ENCODE results near the gene BAG2.

BAG2 gene

DNA sequence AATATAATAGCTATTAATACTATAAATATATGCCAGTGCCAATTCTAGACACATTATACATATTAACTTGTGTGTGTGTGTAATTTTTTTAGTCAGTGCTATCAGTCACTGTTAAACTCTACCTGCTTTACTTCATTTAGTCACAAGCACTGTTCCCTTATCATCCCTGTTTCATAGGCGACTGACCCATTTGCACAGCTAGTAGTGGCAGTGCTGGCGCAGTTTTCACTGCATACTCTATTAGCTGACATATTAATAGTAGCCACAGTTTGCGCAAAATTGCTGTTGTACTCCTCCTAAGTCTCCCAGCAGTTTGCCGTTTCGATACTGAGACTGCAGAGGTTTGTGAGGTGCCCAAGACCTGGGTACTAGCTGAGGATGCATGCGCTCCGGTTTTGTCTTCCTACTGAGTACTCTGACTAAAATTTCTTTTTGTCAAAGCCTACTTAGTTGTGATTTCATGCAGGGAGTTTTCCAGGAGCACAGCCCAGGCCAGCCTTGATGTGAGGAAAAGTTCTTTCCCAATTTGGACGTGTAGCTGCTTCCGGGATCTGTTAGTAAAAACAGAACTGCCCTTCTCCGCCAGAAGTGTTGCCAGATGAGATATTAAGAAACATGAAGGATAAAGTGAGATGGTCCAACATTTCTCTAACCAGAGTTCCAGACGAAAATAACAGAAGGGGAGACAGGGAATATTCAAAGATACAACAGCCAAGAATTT, 5.6 kb downstream of the BAG2 start:
- DNase-seq: no peak

DNA sequence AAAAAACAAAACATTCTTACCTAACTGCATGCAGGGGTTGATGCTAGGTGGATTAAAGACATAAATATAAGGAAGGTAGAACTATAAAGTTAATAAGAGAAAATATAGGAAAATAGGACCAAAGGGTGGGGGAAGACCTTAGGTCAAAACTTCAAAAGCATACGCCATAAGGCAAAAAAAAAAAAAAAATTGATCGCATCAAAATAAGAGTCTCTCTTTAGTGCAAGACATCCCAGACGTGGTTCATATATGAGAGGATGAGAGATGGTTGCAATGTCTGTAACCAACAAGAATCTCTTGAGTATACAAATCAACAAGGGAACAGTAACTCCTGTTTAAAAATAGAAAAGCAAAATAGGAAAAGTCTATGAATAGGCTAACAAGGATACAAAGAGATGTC, 8.5 kb downstream of the BAG2 start:
- no peak for DNase-seq

DNA sequence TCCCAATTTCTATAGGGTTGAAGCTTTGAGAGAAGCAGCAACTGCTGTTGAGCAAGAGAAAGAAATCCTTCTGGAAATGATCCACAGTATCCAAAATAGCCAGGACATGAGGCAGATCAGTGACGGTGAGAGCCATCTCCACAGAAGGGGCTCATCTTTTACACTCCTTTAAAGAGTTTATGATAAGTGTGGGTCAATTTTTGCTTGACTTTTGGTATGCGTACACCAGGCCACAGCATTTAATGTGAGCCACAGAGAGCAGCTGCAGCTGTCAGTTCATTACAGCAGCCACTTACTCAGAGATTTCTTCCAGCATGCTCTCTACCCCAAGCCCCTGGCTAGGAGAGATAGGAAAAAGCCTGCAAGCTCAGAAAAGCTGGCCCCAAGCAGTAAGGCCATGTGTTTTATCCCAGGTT, 9.9 kb downstream of the BAG2 start:
- DNase-seq: no peak

DNA sequence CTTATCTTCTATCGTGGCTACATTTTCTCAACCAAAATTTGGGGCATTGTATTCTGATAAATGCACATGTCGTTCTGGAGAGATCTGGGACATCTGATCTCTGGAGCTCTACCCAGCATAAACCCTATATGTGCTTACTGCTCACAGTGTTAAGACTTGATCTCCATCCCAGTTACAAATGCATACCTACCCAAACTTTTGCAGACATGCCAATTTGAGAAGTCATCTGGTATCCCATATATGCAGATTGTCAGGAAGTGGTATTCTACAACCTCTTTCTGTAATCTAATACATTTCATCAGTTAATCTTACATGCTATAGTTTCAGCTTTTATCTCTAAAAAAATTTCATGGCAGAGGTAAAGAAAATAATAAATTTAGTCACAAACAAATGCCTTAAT, 11.2 kb downstream of the BAG2 start:
- DNase-seq: no peak

DNA sequence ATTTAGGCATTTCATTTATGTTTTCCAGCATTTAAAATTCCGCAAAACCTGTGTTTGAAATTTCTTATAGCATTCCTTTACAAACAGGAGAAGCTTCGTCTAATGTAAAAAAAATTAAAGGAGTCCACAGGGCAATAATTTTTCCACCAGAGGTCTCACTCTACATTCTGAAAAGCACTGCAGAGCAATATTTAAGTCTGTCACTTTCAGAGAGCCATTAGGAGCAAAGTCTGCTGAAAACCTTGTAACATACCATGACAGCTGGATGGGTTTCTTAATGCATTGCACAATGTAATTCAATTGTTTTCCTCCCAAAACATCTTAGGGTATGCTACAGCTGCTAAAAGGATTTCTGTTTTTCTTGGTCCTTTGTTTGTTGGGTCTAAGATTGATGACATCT, 18.0 kb downstream of the BAG2 start:
- peak in 1 of 2 experiments; percentile 12 for DNase-seq

DNA sequence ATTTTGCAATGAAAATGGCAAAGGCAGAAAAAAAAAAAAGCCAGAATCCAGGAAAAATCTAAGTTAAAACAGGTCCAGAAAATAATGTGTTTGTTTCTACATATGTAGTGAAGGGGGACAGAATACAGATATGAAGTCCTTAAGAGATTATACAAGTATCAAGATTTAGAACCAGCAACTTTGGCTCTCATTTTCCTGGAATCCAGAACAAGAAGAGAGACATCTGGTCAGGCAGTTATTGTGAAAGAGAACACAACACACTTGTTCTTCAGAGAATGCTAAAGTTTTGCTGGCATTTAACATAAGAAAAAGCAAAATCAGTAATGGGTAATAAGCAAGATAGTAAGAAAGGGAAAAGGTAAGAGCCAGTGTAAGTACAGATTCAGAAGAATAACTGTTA, 21.1 kb downstream of the BAG2 start:
- DNase-seq: no peak

DNA sequence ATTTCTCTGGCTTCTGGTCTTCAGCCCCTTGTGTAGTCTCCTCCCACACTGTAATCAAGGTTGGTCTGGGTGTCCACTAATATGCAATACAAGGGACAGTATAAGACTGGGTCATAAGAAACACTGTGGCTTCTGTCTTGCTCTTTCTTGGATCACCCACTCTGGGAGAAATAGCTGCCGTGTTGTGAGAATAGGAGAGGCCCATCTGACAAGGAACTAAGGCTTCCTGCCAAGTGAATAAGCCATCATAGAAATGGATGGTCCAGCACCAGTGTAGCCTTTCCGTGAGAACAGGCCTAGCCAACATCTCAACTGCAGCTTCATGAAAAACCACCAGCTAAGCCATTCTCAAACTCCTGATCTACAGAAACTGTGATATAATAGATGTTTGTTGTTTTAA, 23.3 kb downstream of the BAG2 start:
- no peak for DNase-seq

DNA sequence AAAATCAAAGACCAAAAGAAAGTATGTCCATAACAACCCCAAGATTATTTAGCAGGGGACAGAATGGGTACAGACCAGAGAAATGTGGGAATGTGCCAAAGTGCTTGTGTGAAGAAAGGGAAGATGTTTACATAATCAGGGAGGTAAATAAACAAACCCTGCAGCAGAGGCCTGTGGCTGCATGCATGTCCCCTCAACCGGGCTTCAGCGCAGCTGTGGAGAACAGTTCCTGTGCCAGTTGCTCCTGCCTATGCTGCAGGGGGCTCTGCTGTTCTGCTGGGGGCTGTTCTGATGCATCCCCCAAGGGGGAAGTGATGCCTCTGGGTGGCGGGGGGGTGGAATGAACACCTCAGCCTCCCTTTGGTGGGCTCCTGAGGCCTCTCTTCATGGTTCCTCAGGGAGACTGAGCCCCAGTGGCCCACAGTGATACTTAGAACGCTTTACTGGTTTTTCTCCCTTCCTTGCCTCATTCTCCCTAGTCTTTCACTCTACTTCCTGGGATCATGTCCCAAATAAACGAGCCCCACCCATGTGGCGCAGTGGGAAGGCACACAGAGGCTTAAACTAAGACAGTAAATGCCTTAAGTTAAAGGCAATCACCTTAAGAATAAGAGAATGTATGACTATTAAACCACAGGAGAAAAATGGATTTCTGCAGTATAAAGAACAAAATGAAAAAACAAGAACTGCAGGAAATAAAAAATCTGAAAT, 27.0 kb downstream of the BAG2 start:
- DNase-seq: no peak

DNA sequence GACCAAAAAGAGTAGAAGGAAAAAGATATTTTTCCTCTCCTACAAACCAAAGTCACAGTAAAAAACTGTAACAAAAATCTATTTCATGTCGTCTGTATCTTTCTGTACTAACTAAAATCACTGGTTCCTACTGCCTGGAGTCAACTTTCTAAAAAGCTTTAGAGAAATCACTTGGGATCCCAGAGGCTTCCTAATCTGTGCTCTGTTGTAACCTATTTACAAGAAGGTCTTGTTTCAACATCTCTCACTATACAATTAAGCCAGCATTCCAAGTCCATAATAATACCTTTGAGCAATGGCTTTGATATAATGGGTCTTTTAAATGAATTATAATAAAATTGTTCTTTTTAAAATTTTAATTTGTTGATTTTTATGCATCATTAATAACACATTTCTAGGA, 29.6 kb downstream of the BAG2 start:
- no peak for DNase-seq

DNA sequence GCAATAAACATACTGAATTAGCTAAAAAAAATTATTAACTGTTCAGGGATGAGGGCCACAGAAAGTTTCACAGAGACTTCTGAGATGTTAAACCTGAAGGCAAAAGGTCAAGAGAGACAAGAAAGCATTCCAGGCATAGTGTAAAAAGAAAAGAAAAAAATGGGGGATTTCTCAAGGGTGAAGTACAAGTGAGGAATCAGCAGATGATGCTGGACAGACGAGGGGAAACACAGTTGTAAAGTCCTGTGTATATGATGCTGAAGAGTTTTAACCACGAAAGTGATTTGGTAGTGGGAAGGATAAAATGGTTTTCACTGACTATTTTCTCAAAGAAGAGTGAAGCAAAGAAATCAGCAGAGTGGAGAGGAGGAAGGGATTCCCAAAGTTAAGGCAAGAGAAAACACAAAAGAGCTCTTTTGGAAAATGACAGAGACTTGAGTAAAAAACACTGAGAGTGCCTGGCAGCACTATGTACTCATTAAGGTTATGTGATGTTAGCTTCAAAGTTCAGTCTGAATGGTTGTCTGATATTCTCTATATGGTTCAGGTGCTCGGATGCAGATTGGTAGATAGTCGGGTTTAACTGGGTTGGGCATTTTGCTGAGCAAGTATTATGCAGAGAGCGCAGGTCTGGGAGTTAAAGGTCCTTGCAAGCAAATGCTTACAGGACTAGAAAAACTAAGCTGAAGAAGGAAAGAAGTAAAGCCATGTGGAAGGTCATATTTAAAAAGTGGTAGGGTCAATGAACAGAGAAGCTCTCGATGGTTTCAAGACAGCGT, 33.6 kb downstream of the BAG2 start:
- no peak for DNase-seq

DNA sequence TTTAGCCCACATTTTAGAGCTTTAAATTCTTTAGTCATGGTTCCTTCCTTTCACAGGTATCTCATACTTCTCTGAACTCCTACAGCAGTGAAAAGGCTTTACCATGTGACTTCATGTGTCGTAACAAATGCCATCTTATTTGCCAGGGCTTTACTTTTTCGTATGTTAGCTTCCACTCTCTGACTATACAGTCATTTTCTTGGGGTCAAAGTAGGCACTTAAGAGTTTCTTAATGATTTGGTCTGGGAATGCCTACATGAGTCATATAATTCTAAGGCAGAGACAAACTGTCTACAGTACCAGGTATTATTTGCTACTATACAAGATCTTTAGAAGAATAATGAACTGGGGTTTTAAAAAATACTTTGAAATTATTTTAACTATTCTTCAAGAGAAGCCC, 35.0 kb downstream of the BAG2 start:
- DNase-seq: no peak

DNA sequence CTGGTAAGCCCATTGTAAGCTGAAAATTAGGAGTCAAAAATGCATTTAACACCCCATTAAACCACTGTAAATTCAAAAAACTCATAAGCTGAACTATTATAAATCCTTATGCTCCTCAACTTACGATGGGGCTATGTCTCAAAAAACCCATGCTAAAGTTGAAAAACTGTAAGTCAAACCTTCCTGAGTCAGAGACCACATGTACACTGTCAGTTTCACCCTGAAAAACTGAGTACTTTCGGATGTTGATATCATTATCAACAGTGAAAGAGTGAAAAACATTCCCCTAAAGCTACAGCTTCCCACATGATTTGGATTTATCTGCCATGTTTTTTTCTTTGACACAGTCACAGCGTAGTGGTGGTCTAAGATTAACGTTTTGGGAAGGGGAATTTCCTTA, 35.7 kb downstream of the BAG2 start:
- no peak for DNase-seq

DNA sequence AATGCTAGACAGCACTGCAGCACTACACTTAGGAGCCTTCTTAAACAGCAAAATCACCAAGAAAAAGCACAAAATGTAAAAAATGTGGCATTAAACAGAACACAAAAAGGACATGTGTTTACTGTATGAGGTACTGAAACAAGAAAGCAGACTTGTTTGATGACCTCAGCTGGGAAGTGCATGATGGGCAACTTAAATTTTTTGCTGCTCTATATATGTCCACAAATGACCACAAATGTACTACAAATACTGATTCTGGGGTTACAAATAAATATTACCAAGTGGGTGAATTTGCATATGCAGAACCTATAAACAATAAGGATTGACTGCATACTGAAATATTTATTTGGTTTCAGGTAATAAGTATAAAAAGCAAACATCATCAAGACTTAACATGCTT, 36.9 kb downstream of the BAG2 start:
- DNase-seq: no peak

DNA sequence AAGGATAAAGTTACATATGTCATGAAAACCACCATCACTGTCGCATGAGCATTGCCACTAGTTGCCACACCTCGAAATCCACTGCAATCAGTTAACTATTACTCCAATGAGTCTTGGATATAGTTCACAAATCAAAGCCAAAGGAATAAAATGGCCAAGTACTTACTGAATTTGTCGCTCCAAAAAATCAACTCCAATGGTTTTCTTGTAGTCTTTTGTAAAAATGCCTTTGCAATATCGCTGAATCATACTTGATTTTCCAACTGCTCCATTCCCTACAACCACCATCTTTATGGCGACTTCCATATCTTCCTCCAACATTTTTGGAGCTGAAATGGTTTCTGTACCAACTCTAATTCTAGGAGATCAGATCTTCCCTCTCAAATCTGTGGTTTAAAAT, 37.9 kb downstream of the BAG2 start:
- no peak for DNase-seq

DNA sequence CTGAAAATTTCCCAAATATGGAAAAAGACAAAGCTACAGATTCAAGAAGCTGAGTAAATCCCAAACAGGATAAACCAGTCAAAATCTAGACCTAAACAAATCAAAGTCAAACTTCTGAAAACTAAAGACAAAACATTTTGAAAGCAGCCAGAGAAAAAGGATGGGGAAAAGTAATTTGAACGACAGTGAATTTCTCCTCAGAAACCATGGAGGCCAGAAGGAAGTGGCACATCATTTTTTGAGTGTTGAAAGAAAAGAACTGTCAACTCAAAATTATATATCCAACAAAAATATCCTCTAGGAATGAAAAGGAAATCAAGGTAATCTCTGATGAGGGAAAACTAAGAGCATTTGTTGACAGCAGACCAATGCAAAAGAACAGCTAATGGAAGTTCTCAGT, 43.1 kb downstream of the BAG2 start:
- DNase-seq: no peak

DNA sequence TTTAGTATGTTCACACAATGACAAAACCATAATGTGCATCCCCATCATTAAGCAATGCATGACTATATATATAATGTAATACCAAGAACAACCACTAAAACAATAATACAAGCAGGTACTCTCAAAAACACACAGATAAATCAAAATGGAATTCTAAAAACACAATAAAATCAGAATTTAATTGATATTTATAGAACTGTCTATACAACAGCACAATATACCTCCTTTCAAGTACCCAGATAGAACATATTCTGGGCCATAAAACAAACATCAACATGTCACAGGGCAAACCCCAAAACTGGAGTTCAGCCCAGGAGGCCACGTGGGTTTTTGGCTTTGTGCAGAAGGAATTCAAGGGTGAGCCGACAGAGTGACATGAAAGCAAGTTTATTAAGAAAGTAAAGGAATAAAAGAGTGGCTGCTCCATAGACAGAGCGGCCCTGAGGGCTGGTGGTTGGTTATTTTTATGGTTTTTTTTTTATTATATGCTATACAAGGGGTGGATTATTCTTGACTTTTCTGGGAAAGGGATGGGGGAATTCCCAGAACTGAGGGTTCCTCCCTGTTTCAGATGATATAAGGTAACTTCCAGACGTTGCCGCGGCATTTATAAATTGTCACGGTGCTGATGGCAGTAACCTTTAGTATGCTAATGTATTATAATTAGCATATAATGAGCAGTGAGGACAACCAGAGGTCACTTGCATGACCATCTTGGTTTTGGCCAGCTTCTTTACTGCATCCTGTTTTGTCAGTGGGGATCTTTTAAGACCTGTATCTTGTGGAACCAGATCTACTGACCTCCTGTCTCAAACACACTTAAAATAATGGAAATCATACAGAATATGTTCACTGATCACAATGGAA, 44.3 kb downstream of the BAG2 start:
- DNase-seq: no peak

DNA sequence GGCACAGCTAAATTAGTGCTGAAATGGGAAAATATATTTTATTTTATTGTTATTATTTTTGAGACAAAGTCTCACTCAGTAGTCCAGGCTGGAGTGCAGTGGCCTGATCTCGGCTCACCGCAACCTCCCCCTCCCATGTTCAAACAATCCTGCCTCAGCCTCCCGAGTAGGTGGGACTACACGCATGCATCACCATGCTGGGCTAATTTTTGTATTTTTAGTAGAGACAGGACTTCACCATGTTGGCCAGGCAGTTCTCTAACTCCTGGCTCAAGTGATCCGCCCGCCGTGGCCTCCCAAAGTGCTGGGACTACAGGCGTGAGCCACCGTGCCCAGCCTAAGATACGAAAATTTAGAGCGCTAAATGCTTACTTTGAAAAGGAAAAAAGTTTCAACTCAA, 45.1 kb downstream of the BAG2 start:
- DNase-seq: no peak

DNA sequence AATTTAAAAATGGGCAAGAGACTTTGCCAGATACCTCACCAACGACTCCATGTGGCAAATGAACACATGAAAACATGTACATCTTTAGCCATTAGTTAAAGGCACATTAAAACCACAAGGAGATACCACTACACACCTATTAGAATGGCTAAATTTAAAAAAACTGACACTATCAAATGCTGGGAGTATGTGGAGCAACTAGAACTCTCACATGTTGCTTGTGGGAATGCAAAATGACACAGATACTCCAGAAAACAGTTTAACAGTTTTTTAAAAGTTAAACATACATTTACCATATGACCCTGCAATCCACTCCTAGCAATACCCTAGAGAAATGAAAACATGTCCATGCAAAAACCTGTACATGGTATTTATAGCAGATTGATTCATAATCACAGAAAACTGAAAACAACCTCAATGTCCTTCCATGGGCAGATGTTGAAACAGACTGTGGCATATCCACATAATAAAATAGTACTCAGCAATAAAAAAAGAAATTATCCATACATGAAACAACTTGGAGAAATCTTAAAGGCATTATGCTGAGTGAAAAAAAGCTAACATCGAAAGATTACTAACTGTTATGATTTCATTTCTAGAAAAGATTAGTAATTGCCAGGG, 48.1 kb downstream of the BAG2 start:
- no peak for DNase-seq

DNA sequence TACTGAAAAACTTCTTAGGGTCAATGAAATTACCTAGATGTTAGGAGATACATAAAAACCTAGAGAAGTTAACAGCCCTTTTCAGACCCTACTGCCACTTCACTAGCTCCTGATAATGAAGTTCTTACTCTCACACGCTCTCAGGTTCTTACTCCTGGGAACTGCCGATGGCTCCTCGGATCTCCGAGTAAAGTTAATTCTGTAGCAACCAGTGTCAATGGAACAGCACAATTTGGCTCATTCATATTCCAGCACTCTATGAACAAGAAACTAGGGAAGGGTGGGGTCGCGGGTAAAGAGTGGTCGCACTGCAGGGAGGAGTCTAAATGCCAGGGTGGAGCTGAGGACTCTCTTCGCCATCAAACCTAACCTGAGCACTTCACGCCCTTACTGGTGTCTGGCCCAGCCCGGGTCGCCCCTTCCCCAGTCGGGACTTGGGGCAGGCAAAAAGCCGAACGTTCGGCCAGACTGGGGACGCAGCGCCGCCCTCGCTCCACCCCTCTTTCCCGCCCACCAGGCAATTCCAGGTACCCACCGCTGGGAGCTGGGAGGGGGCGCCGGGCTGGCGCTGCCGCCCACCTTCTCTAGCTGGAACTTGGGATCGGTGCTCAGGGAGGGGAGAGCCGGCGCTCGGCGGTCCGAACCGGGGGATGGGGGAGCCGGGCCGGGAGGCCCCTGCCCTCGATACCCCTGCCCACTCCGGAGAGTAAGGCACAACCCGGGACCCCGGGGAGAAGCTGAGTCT, 49.2 kb downstream of the BAG2 start:
- DNase-seq: peak; percentile 44 to 83

DNA sequence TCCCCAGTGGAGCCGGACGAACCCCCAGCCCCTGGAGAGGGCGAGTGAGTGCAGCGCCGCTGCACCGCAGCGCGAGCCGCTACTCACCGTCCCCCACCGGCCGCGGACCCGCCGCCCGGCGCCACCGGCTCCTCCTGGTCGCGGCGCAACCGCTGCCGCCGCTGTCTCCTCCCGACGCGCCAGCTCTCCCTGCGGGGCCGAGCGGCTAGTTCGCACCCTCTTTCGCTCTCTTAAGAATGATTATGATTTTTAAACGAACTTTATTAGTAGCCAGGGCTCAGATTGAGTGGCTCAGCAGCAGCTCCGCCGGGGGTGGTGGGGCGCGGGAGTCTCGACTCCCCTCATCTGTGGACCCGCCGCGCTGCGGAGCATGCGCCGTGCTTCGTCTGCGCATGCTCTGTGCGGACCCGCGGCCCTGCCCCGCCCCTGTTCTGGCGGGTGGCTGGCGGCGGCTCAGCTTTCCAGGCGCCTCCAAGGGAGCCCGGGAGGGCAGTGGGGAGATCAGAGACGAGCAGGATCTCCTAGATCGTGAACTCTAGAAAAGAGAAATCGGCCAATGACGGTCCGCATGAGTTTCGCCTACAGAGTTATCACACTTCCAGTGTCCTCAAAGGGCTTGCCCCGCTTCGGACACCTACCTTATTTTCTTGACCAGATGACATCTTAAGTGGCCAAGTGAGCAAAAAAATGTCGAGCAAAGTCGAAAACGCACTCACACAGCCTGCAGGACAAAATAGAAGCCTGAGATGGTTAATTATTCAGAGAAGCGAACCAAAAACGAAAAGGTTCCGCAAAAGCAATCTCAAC, 50.0 kb downstream of the BAG2 start, which contains the start of gene RAB23:
RAB23 (minus strand) TSS at position 372 of the 807 bp plus-strand sequence. CDS start 11,927 bp downstream, outside the sequence.
- DNase-seq: peak; percentile 58 to 91

DNA sequence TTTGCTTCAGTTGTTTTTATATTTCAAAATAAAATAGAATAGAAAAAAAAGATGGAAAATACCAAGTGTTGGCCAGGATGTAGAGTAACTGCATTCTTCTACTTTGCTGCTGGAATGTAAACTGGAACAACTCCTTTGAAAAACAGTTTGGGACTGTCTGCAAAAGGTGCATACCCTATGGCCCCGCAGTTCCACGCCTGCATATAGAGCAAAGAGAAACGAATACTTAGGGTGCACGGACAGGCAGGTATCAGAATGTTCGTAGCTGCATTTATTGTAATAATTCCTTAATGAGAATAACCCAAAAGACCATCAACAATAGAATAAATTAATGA, 50.6 kb downstream of the BAG2 start:
- peak in 1 of 2 experiments; percentile 24 for DNase-seq

All from NCI-H526 (cell line).